ENCODE data around the gene PDE7B. TPM values are rescaled to one million over a fixed set of nuclear protein-coding genes. Genes with fewer than 3 reads are reported as not detected.

Gene PDE7B
- total and polyA plus RNA-seq, 2 of the 13 experiments (the other 11 are each of a cell fraction or from before 2014, with no cell fraction given) = not detected

DNA sequence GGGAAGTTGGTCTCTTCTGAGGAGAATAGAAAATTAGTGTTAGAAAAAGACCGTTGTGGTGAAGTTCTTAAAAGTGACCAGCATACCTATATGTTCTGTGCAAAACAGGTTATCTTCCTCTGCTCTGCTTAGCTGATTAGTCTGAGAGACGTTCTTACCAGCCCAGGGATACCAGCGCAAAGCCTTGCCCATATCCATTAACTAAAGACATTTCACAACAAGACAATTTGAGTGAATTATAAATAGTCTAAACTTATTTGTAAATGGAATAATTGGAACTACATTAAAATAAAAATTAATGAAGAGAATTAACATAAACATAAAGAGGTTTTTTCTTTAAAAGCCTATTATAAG is 144.0 kb downstream of the PDE7B start:
- intact Hi-C loops (cut with micrococcal nuclease; ENCODE audit: unreplicated experiment) (no loop called here), in situ Hi-C loops (cut with HindIII; ENCODE audit: extremely low pct_ligation_motif_present, low pct_unique_long_range_greater_than_20kb) (no loop called here)
- ChIA-PET CTCF (ENCODE audit: low intra/inter-chr PET ratio, low total read pairs) (no interaction called here), POLR2A (no interaction called here)
- FAIRE-seq = no peak
- no peak for ATAC-seq
- no peak overlapping the region for H3K9ac ChIP-seq (ENCODE audit: insufficient read depth, low read depth, low read length)
- BruUV-seq (replicated peaks) = no TSS peak
- no peak for TF ChIP-seq ZNF788 (CRISPR knock-in tag; IDR thresholded peaks at IDR 0.05; ENCODE audit: borderline replicate concordance)
- TF ChIP-seq ZNF329 (CRISPR knock-in tag; IDR thresholded peaks at IDR 0.05; ENCODE audit: low read depth) = no peak
- no peak for TF ChIP-seq SNAPC2 (CRISPR knock-in tag; IDR thresholded peaks at IDR 0.05)
- TF ChIP-seq THYN1 (CRISPR knock-in tag; IDR thresholded peaks at IDR 0.05; ENCODE audit: borderline replicate concordance, low read depth) = no peak
- TF ChIP-seq ZNF292 (CRISPR knock-in tag; IDR thresholded peaks at IDR 0.05; ENCODE audit: borderline replicate concordance, low read depth) = no peak
- no peak for TF ChIP-seq RELA (CRISPR knock-in tag; IDR thresholded peaks at IDR 0.05)
- TF ChIP-seq HDAC6 (IDR thresholded peaks at IDR 0.05; ENCODE audit: low read depth, low read length) = no peak
- H3K4me1 ChIP-seq (ENCODE audit: insufficient read depth, low read length) = no peaks in the 10 kb centered on the region
- H3K4me2 ChIP-seq (ENCODE audit: low read depth, low read length) = no peak overlapping the region
- no peaks in the 10 kb centered on the region for H3K36me3 ChIP-seq (replicated peaks in 1 of 2; ENCODE audit: control insufficient read depth in 1 of 2, insufficient read depth in 2 of 2, low read length in 2 of 2)
- no peaks in the 10 kb centered on the region for H3K79me2 ChIP-seq (ENCODE audit: insufficient read depth, low read length)
- 2% methylated on average over 3 of the region's 3 CpGs for WGBS (ENCODE audit: low lambda C conversion rate)
- H3K27ac ChIP-seq (ENCODE audit: extremely low read length, insufficient read depth, low read length) = no peak overlapping the region
- no peak for DNase-seq (ENCODE audit: low spot score)
- H2AFZ ChIP-seq (ENCODE audit: low read length) = no peak overlapping the region
- no peaks in the 10 kb centered on the region for H4K20me1 ChIP-seq (ENCODE audit: insufficient read depth, low read length)
- no peaks in the 10 kb centered on the region; a peak in 1 of 5 replicates for H3K27me3 ChIP-seq (ENCODE audit: control insufficient read depth in 1 of 2, insufficient read depth in 2 of 2, low read length in 2 of 2)
- no peaks in the 10 kb centered on the region for H3K9me3 ChIP-seq (ENCODE audit: low read length)
- no peak overlapping the region for H3K4me3 ChIP-seq (replicated peaks in 1 of 3; ENCODE audit: insufficient read depth in 1 of 3, low read depth in 2 of 3, low read length in 3 of 3)

DNA sequence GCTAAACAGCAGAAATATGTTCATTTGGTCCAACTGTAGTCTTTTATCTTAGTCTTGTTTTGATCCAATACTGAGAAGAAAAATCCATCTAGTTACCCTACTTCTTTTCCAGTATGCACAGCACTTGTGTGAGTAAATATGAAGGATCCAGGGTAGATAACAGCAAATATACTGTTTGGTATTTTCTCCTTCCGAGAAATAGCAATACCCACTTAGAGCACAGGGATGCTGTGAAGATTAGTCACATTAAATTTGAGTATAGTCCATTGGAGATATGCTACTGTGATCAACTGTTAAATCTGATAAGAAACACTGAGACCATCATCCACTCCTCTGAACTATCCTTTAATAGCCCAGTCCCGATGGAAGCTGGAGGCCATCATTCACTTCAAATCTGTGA is 145.2 kb downstream of the PDE7B start:
- H3K4me1 ChIP-seq (ENCODE audit: insufficient read depth, low read length) = no peaks in the 10 kb centered on the region
- no peaks in the 10 kb centered on the region for H3K36me3 ChIP-seq (replicated peaks in 1 of 2; ENCODE audit: control insufficient read depth in 1 of 2, insufficient read depth in 2 of 2, low read length in 2 of 2)
- CTCF ChIA-PET (ENCODE audit: low intra/inter-chr PET ratio, low total read pairs) = no interaction called here
- DNase-seq (ENCODE audit: low spot score) (no peak), ATAC-seq (no peak), FAIRE-seq (peak; percentile 4)
- no peak for TF ChIP-seq ZSCAN30 (CRISPR knock-in tag; IDR thresholded peaks at IDR 0.05)
- no peak for TF ChIP-seq ZNF510 (CRISPR knock-in tag; IDR thresholded peaks at IDR 0.05; ENCODE audit: low read depth)
- no peak for TF ChIP-seq FOSL2 (CRISPR knock-in tag; IDR thresholded peaks at IDR 0.05)
- TF ChIP-seq NFE2L2 (IDR thresholded peaks at IDR 0.05; ENCODE audit: low read length) = no peak
- no peak for TF ChIP-seq JUND (CRISPR knock-in tag; IDR thresholded peaks at IDR 0.05)
- no peak for TF ChIP-seq TOPORS (CRISPR knock-in tag; IDR thresholded peaks at IDR 0.05)
- TF ChIP-seq CC2D1A (CRISPR knock-in tag; IDR thresholded peaks at IDR 0.05) = no peak
- no peak for TF ChIP-seq ZNF761 (CRISPR knock-in tag; conservative IDR thresholded peaks at IDR 0.05)
- no peak for TF ChIP-seq RBFOX2 (IDR thresholded peaks at IDR 0.05; ENCODE audit: low read depth, low read length)
- TF ChIP-seq HNF4G (IDR thresholded peaks at IDR 0.05; ENCODE audit: borderline replicate concordance, low read depth, low read length) = no peak
- TF ChIP-seq HNF4G (CRISPR knock-in tag; IDR thresholded peaks at IDR 0.05; ENCODE audit: borderline replicate concordance, low read depth) = no peak
- no peak for TF ChIP-seq HNRNPL (IDR thresholded peaks at IDR 0.05; ENCODE audit: low read depth, low read length)
- BruUV-seq (replicated peaks) = no TSS peak
- intact Hi-C loops (cut with micrococcal nuclease; ENCODE audit: unreplicated experiment) = no loop called here
- no peaks in the 10 kb centered on the region for H3K27me3 ChIP-seq (ENCODE audit: control insufficient read depth in 1 of 2, insufficient read depth in 2 of 2, low read length in 2 of 2)
- no peak overlapping the region for H3K9ac ChIP-seq (ENCODE audit: insufficient read depth, low read depth, low read length)
- WGBS (ENCODE audit: low lambda C conversion rate) = 2% methylated on average over 2 of the region's 2 CpGs
- in situ Hi-C loops (cut with HindIII; ENCODE audit: extremely low pct_ligation_motif_present, low pct_unique_long_range_greater_than_20kb) = no loop called here
- H3K4me2 ChIP-seq (ENCODE audit: low read depth, low read length) = no peak overlapping the region
- no peak overlapping the region for H3K4me3 ChIP-seq (replicated peaks in 1 of 3; ENCODE audit: insufficient read depth in 1 of 3, low read depth in 2 of 3, low read length in 3 of 3)
- no peak overlapping the region for H2AFZ ChIP-seq (ENCODE audit: low read length)
- no peaks in the 10 kb centered on the region for H3K9me3 ChIP-seq (ENCODE audit: low read length)
- no peaks in the 10 kb centered on the region for H4K20me1 ChIP-seq (ENCODE audit: insufficient read depth, low read length)
- no peak overlapping the region for H3K27ac ChIP-seq (ENCODE audit: extremely low read length, insufficient read depth, low read length)
- no peaks in the 10 kb centered on the region for H3K79me2 ChIP-seq (ENCODE audit: insufficient read depth, low read length)
- POLR2A ChIA-PET = no interaction called here
